Measurements from ENCODE around the gene C5orf15. TPM values are rescaled to one million over a fixed set of nuclear protein-coding genes. Genes with fewer than 3 reads are reported as not detected.
A peak's percentile ranks its signal among the peaks of the same experiment; 100 is the strongest.

C5orf15 gene
- total RNA-seq, 1 donor from 2014 or later: 63.7 TPM

GRCh38 chr5:133930061-133930812 lies 38.2 kb downstream of the C5orf15 start:
- intact Hi-C loops (cut with micrococcal nuclease): loop anchor here (1.0 to 5.0 kb wide), 4 partner anchors 38 to 818 kb away; partner anchors contain the start of gene C5orf15
- Mint-ChIP-seq H3K4me1 (ENCODE audit: low read depth) (peaks cover 55% of the 10 kb centered on the region), H3K4me3 (ENCODE audit: low read depth) (peak overlapping the region; percentile 54), H3K36me3 (ENCODE audit: low read depth) (no peaks in the 10 kb centered on the region), H3K9me3 (no peaks in the 10 kb centered on the region), H3K27me3 (ENCODE audit: low read depth) (no peaks in the 10 kb centered on the region), H3K27ac (peak overlapping the region; percentile 97)
- DNase-seq (ENCODE audit: low spot score): peak; percentile 39

- H3K27ac Mint-ChIP-seq: peak overlapping the region; percentile 97
- no peaks in the 10 kb centered on the region for H3K36me3 Mint-ChIP-seq (ENCODE audit: low read depth)
- no peaks in the 10 kb centered on the region for H3K9me3 Mint-ChIP-seq
- intact Hi-C loops (cut with micrococcal nuclease): no loop called here
- no peak overlapping the region for H3K4me3 Mint-ChIP-seq (ENCODE audit: low read depth)
- no peaks in the 10 kb centered on the region for H3K27me3 Mint-ChIP-seq (ENCODE audit: low read depth)
- peaks cover 47% of the 10 kb centered on the region for H3K4me1 Mint-ChIP-seq (ENCODE audit: low read depth)
- no peak for DNase-seq (ENCODE audit: low spot score)
Observed at GRCh38 chr5:133928587-133929393, 39.6 kb downstream of the C5orf15 start.

- no peaks in the 10 kb centered on the region for H3K27me3 Mint-ChIP-seq (ENCODE audit: low read depth)
- H3K9me3 Mint-ChIP-seq: no peaks in the 10 kb centered on the region
- peaks cover 40% of the 10 kb centered on the region for H3K4me1 Mint-ChIP-seq (ENCODE audit: low read depth)
- intact Hi-C loops (cut with micrococcal nuclease): no loop called here
- H3K36me3 Mint-ChIP-seq (ENCODE audit: low read depth): no peaks in the 10 kb centered on the region
- H3K27ac Mint-ChIP-seq: peak overlapping the region; percentile 52
- DNase-seq (ENCODE audit: low spot score): no peak
- H3K4me3 Mint-ChIP-seq (ENCODE audit: low read depth): no peak overlapping the region
Observed at GRCh38 chr5:133927300-133928180, 40.9 kb downstream of the C5orf15 start.

- intact Hi-C loops (cut with micrococcal nuclease): no loop called here
- Mint-ChIP-seq H3K4me3 (ENCODE audit: low read depth) (no peak overlapping the region), H3K4me1 (ENCODE audit: low read depth) (peaks cover 36% of the 10 kb centered on the region), H3K27ac (peak overlapping the region; percentile 58), H3K27me3 (ENCODE audit: low read depth) (no peaks in the 10 kb centered on the region), H3K9me3 (no peaks in the 10 kb centered on the region), H3K36me3 (ENCODE audit: low read depth) (no peaks in the 10 kb centered on the region)
- DNase-seq (ENCODE audit: low spot score): no peak
Observed at GRCh38 chr5:133926489-133927299, 41.7 kb downstream of the C5orf15 start.

GRCh38 chr5:133925866-133926488 lies 42.4 kb downstream of the C5orf15 start:
- Mint-ChIP-seq H3K27ac (no peak overlapping the region), H3K4me1 (ENCODE audit: low read depth) (peaks cover 29% of the 10 kb centered on the region), H3K4me3 (ENCODE audit: low read depth) (no peak overlapping the region), H3K27me3 (ENCODE audit: low read depth) (no peaks in the 10 kb centered on the region), H3K36me3 (ENCODE audit: low read depth) (no peaks in the 10 kb centered on the region), H3K9me3 (no peaks in the 10 kb centered on the region)
- no peak for DNase-seq (ENCODE audit: low spot score)
- intact Hi-C loops (cut with micrococcal nuclease): no loop called here

- peak overlapping the region; percentile 17 for H3K27ac Mint-ChIP-seq
- no peak overlapping the region for H3K4me3 Mint-ChIP-seq (ENCODE audit: low read depth)
Observed at GRCh38 chr5:133925269-133925668, 43.2 kb downstream of the C5orf15 start.

GRCh38 chr5:133924221-133924920 lies 44.1 kb downstream of the C5orf15 start:
- no peaks in the 10 kb centered on the region for H3K27me3 Mint-ChIP-seq (ENCODE audit: low read depth)
- H3K27ac Mint-ChIP-seq: no peak overlapping the region
- H3K9me3 Mint-ChIP-seq: no peaks in the 10 kb centered on the region
- peaks cover 27% of the 10 kb centered on the region for H3K4me1 Mint-ChIP-seq (ENCODE audit: low read depth)
- no peak for DNase-seq (ENCODE audit: low spot score)
- no peaks in the 10 kb centered on the region for H3K36me3 Mint-ChIP-seq (ENCODE audit: low read depth)
- H3K4me3 Mint-ChIP-seq (ENCODE audit: low read depth): no peak overlapping the region
- intact Hi-C loops (cut with micrococcal nuclease): no loop called here

More at GRCh38 chr5:133925269-133925668, 43.2 kb downstream of the C5orf15 start:
- intact Hi-C loops (cut with micrococcal nuclease): no loop called here
- H3K27me3 Mint-ChIP-seq (ENCODE audit: low read depth): no peaks in the 10 kb centered on the region
- H3K36me3 Mint-ChIP-seq (ENCODE audit: low read depth): no peaks in the 10 kb centered on the region
- DNase-seq (ENCODE audit: low spot score): no peak
- no peaks in the 10 kb centered on the region for H3K9me3 Mint-ChIP-seq
- peaks cover 29% of the 10 kb centered on the region for H3K4me1 Mint-ChIP-seq (ENCODE audit: low read depth)

GRCh38 chr5:133921979-133922378 lies 46.4 kb downstream of the C5orf15 start:
- no peaks in the 10 kb centered on the region for H3K36me3 Mint-ChIP-seq (ENCODE audit: low read depth)
- H3K4me1 Mint-ChIP-seq (ENCODE audit: low read depth): peaks cover 24% of the 10 kb centered on the region
- no peak for DNase-seq (ENCODE audit: low spot score)
- no peaks in the 10 kb centered on the region for H3K27me3 Mint-ChIP-seq (ENCODE audit: low read depth)
- no peaks in the 10 kb centered on the region for H3K9me3 Mint-ChIP-seq
- no peak overlapping the region for H3K27ac Mint-ChIP-seq
- H3K4me3 Mint-ChIP-seq (ENCODE audit: low read depth): no peak overlapping the region
- intact Hi-C loops (cut with micrococcal nuclease): no loop called here

GRCh38 chr5:133921069-133921468 lies 47.4 kb downstream of the C5orf15 start:
- peak overlapping the region; percentile 47 for H3K27ac Mint-ChIP-seq
- peaks cover 24% of the 10 kb centered on the region for H3K4me1 Mint-ChIP-seq (ENCODE audit: low read depth)
- no peaks in the 10 kb centered on the region for H3K36me3 Mint-ChIP-seq (ENCODE audit: low read depth)
- DNase-seq (ENCODE audit: low spot score): no peak
- H3K9me3 Mint-ChIP-seq: no peaks in the 10 kb centered on the region
- intact Hi-C loops (cut with micrococcal nuclease): no loop called here
- no peak overlapping the region for H3K4me3 Mint-ChIP-seq (ENCODE audit: low read depth)
- no peaks in the 10 kb centered on the region for H3K27me3 Mint-ChIP-seq (ENCODE audit: low read depth)

GRCh38 chr5:133919148-133920136 lies 49.0 kb downstream of the C5orf15 start:
- Mint-ChIP-seq H3K27ac (peak overlapping the region; percentile 30), H3K4me1 (ENCODE audit: low read depth) (peaks cover 24% of the 10 kb centered on the region), H3K9me3 (no peaks in the 10 kb centered on the region), H3K4me3 (ENCODE audit: low read depth) (no peak overlapping the region), H3K27me3 (ENCODE audit: low read depth) (no peaks in the 10 kb centered on the region), H3K36me3 (ENCODE audit: low read depth) (no peaks in the 10 kb centered on the region)
- intact Hi-C loops (cut with micrococcal nuclease): no loop called here
- no peak for DNase-seq (ENCODE audit: low spot score)
